ENCODE measurements around the gene SEMA3E. TPM values are rescaled to one million over a fixed set of nuclear protein-coding genes. Genes with fewer than 3 reads are reported as not detected.

SEMA3E gene
- polyA plus RNA-seq, 3 donors = 1.7 to 2.8 (median 1.8) TPM

- DNase-seq (ENCODE audit: low read depth in 3 of 3, low spot score in 2 of 3) = no peak
Observed at GRCh38 chr7:83394776-83395175, 254.2 kb downstream of the SEMA3E start.

- DNase-seq (ENCODE audit: low read depth in 3 of 3, low spot score in 2 of 3) = no peak
Observed at GRCh38 chr7:83388436-83388835, 260.5 kb downstream of the SEMA3E start.

- no peak for DNase-seq (ENCODE audit: low read depth in 3 of 3, low spot score in 2 of 3)
Observed at GRCh38 chr7:83366629-83367028, 282.3 kb downstream of the SEMA3E start.

- DNase-seq (ENCODE audit: low read depth in 3 of 3, low spot score in 2 of 3) = no peak
Observed at GRCh38 chr7:83365746-83366145, 283.2 kb downstream of the SEMA3E start.

DNA sequence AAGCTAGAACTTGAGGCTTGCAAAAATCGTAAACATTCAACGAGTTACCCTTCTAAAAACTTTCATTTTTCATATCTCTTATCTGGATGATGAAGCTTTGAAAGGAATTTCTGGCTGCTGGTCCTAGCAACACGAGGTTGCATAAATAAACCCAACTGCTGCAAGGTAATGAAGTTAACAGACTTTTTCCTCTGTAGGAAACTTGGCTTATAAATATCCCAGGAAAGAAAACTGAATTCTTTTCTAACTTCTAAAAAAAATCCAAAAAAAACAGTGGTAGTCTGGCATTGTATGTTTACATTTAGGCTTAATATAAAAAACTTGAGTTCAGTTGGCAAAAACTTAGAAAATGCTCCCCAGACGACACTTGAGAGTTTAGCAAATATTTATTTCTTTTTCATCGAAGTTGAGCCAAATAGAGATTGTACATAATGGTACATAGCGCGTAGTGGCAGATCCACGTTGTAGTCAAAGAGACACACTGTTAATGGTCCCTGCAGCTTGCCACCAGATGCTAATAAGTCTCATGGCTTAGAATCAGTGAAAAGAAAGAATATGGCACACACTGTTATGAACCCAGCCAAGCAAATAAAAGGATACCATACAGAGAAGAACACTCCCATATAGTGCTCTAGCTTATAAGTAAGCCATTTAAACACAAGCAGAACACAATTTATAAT is 285.9 kb downstream of the SEMA3E start:
- no peak for DNase-seq (ENCODE audit: low read depth in 3 of 3, low spot score in 2 of 3)

GRCh38 chr7:83359108-83359507 is 289.8 kb downstream of the SEMA3E start:
- DNase-seq (ENCODE audit: low read depth in 3 of 3, low spot score in 2 of 3) = no peak

DNA sequence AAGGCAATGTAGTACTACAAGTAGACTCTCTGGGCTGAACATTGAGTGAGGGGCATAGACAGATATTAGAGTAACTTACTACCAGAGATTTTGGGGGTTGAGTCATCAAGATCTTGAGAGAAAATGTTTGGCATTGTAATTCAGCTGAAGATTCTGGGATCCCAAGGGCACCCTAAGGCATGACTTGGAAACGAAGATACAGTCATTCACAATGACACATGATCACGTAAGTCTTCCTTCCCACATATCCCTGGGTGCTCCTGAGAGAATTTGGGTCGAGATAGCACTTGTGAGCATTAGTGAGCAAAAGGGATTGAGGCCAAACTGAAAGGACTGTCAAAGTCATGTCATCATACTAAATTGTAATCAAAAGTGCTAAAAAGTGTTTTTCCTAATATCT is 293.8 kb downstream of the SEMA3E start:
- DNase-seq (ENCODE audit: low read depth in 3 of 3, low spot score in 2 of 3) = no peak

GRCh38 chr7:83347945-83348444 is 300.9 kb downstream of the SEMA3E start:
- no peak for DNase-seq (ENCODE audit: low read depth in 3 of 3, low spot score in 2 of 3)

DNA sequence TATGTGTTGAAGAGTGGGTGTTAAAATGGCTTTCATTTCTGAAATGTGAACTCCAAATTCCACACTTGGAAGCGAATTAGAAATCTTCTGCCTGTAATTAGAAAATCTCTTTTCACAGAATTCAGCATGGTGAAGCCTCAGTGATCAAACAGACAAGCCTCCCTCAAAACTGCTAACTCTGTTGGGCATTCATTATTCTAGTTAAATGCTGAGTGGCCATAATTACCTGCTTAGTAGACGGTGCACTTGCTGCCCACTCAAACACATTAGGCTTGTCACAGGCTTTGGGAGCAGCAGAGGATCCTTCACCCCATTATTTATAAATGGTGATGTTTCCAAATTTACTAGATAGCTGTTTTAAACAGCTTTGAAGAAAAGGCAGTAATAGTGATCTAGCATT is 309.0 kb downstream of the SEMA3E start:
- DNase-seq (ENCODE audit: low read depth in 3 of 3, low spot score in 2 of 3) = no peak

- no peak for DNase-seq (ENCODE audit: low read depth in 3 of 3, low spot score in 2 of 3)
Observed at GRCh38 chr7:83338277-83338950, 310.5 kb downstream of the SEMA3E start.

DNA sequence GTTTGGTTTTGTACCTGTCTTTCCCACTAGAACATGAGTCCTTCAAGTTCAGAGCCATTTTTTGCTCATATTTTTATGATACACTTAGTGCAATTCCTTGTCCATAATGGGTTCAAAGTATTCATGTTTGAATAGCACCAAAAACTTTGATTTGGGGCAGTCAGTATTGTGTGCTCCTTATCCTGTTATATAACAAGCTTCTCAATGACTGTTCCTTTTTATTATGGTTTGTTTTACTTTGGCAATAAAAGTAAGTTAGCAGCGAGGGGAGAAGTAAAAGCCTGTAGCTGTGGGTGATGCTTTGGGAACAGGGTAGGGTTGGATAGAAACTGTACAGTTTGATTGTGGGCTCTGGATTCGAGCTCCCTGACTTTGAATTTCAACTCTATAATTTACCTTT is 311.9 kb downstream of the SEMA3E start:
- DNase-seq (ENCODE audit: low read depth in 3 of 3, low spot score in 2 of 3) = no peak

GRCh38 chr7:83326223-83326622 is 322.7 kb downstream of the SEMA3E start:
- DNase-seq (ENCODE audit: low read depth in 3 of 3, low spot score in 2 of 3) = no peak

DNA sequence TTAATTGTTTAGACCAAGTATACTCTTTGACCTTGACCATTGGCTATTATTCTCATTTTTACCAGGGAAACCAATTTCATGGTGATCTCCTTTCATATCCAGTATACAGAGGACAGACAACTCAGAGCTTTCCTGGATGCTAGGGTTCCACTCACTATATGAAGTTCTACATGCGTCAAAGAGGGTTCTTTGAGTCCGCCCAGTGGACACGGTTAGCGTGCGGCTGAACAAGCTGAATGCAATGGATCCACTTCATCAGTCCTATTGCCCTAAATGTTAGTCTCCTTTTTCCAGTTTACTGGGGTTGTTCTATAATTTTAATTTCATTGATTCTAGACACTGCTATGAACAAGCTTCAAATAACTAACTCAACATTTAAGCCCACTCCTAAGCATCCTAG is 323.9 kb downstream of the SEMA3E start:
- no peak for DNase-seq (ENCODE audit: low read depth in 3 of 3, low spot score in 2 of 3)

- DNase-seq (ENCODE audit: low read depth in 3 of 3, low spot score in 2 of 3) = no peak
Observed at GRCh38 chr7:83324596-83324995, 324.3 kb downstream of the SEMA3E start.

DNA sequence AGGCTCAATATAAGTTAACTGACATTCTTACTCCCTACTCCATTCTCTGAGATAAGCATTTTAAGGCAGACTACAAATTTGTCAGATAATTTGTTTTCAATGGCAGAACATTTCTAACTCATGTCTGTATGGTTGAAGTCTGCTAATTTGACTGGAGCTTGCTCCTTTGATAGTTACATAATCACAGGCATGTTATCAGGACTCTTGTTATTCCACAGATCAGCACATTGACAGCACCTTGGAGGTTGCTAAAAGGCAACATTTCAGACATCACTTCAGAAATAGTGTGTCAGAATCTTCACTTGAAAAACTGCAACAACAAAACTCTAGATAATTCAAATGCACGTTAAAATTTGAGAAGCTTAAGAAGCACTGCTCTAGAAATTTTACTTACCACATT is 327.9 kb downstream of the SEMA3E start:
- DNase-seq (ENCODE audit: low read depth in 3 of 3, low spot score in 2 of 3) = no peak

DNA sequence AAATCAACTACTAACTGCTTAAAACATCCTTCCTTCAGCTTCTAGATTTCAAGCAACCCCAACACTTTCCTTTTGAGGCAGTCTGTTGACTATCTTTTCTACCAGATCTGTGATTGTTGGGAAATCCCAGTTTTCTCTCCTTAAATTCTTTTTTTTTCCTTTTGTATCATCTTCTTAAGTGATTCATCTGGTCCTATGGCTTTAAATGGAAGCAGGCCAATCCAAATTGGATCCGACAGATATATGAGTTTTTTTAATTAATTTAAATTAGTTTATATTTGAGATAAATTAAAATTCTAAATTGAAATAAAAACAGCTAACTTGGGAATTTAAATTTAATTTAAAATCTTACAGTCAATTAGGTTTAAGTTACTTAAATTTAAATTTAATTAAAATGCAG is 335.0 kb downstream of the SEMA3E start:
- DNase-seq (ENCODE audit: low read depth in 3 of 3, low spot score in 2 of 3) = no peak
